Panc1 (cell line): ENCODE data around the gene CHST11. TPM values are rescaled to one million over a fixed set of nuclear protein-coding genes. Genes with fewer than 3 reads are reported as not detected.

Source experiments
- ATAC-seq: fragments of 200-7000 bp; cut with Tn5 transposase; 2 replicates; pipeline ENCODE4 v1.9.1; 2020; ENCODE audit warnings: mild to moderate bottlenecking, moderate library complexity
- BruUV-seq: library from RNA; stranded (reverse); fragments of 400-500 nt; replicated peaks from 2 replicates; lab custom pipeline; 2021; lab: Mats Ljungman, UMichigan
- CTCF ChIA-PET: fragments of 300-600 bp; sonication (Branson Sonifier 250); formaldehyde crosslinking; loops from one replicate; lab custom pipeline; 2022; ENCODE audit warnings: antibody characterized with exemption; lab: Charles Lee
- POLR2A ChIA-PET: fragments of 300-600 bp; sonication (Branson Sonifier 250); formaldehyde crosslinking; loops from one replicate; lab custom pipeline; 2022; ENCODE audit warnings: antibody characterized with exemption; lab: Charles Lee
- DNase-seq: peaks from one replicate; pipeline ENCODE4 v3.0.0-alpha.2; 2010; ENCODE audit warnings: low read depth, low spot score
- H3K27ac ChIP-seq: 2 replicates; pipeline ENCODE4 v1.5.1; 2011; ENCODE audit warnings: mild to moderate bottlenecking, low read length, inconsistent platforms
- H3K27me3 ChIP-seq: fragments of 200-500 bp; sonication (Bioruptor generic); 2 replicates; pipeline ENCODE4 v1.6.0; 2014; ENCODE audit warnings: low read length, inconsistent platforms; ENCODE audit not compliant: control insufficient read depth, insufficient read depth
- H3K36me3 ChIP-seq: fragments of 200-500 bp; sonication (Bioruptor generic); 2 replicates; pipeline ENCODE4 v1.5.1; 2014; ENCODE audit warnings: inconsistent platforms, mild to moderate bottlenecking, low read length, moderate library complexity; ENCODE audit not compliant: control insufficient read depth, insufficient read depth
- H3K4me1 ChIP-seq: 2 replicates; pipeline ENCODE4 v1.5.1; 2011; ENCODE audit warnings: inconsistent platforms, mild to moderate bottlenecking, low read length, moderate library complexity; ENCODE audit not compliant: control insufficient read depth, insufficient read depth
- H3K4me3 ChIP-seq, 2 experiments: 2 replicates each; pipeline ENCODE4 v1.5.1; 2011 to 2012; ENCODE audit warnings: low read depth in 2 of 2, low read length in 2 of 2, mild to moderate bottlenecking in 2 of 2, inconsistent platforms in 1 of 2, moderate library complexity in 1 of 2
- H3K9me3 ChIP-seq: fragments of 200-500 bp; sonication (Bioruptor generic); 2 replicates; pipeline ENCODE4 v1.5.1; 2014; ENCODE audit warnings: low read depth, mild to moderate bottlenecking, inconsistent platforms, low read length, moderate library complexity; ENCODE audit not compliant: control insufficient read depth, insufficient read depth
- POLR2AphosphoS5 ChIP-seq: IDR thresholded peaks from 2 replicates; pipeline ENCODE4 v1.6.1; 2012; ENCODE audit warnings: mild to moderate bottlenecking, low read depth, low read length, moderate library complexity
- SIN3A ChIP-seq: IDR thresholded peaks from 2 replicates; pipeline ENCODE4 v1.6.1; 2012; ENCODE audit warnings: low read depth, mild to moderate bottlenecking, low read length, moderate library complexity, borderline replicate concordance; ENCODE audit not compliant: insufficient read depth
- TCF7L2 ChIP-seq: IDR thresholded peaks from 2 replicates; pipeline ENCODE4 v1.6.1; 2011; ENCODE audit warnings: mild to moderate bottlenecking, low read depth, low read length, inconsistent platforms
- in situ Hi-C: cut with HindIII; loops from 2 replicates; pipeline ENCODE4 v1.10.0; 2016; ENCODE audit warnings: low sequenced_read_pairs, low pct_unique_long_range_greater_than_20kb
- intact Hi-C: fragments of 100-400 bp; cut with micrococcal nuclease; formaldehyde crosslinking; loops from one replicate; pipeline ENCODE4 v1.10.0; 2022; ENCODE audit not compliant: unreplicated experiment
- total RNA-seq: library from RNA; stranded (reverse); gene quantifications from one replicate; pipeline ENCODE4 v1.2.1, GENCODE V29; 2021; ENCODE audit not compliant: unreplicated experiment
- TF ChIP-seq, protein P1 (sequence below): fragments of 450-650 bp; IDR thresholded peaks from 2 replicates; pipeline ENCODE4 v1.5.1; 2017; ENCODE audit warnings: mild to moderate bottlenecking

Gene CHST11
- total RNA-seq, 1 experiment from 2014 or later, result 11.4 TPM

DNA sequence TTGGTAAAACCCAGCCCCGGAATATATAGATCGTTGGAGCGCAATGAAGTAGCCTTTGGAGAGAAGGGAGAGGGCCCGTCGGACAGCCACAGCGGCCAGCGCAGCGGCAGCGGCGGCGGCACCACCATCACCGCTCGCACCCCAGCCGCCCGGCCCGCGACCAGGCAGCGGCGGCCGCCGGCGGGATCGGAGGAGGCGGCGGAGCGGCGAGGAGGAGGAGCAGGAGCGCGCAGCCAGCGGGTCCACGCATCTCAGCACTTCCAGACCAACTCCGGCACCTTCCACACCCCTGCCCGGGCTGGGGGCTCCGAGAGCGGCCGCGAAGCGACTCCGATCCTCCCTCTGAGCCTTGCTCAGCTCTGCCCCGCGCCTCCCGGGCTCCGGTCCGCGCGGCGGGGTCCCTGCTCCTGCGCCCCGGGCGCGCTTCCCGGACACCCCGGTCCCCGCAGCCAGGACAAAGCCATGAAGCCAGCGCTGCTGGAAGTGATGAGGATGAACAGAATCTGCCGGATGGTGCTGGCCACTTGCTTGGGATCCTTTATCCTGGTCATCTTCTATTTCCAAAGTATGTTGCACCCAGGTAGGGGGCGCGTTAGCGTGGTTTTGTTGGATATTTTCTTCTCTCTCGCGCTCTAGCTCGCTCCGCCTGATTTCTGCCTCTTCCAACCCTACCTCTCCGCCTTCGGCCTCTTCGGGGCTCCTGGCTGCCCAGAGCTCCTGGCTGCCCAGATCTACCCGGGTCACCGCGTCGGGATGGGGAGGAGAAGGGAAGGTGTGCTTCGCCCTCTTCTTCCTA, 400 bp downstream of the CHST11 start:
- H3K4me1 ChIP-seq, result peaks cover 11% of the 10 kb centered on the region
- intact Hi-C loops, result no loop called here
- no peaks in the 10 kb centered on the region for H3K9me3 ChIP-seq
- TSS peak; percentile 76 for BruUV-seq
- peak overlapping the region; percentile 78 for H3K27ac ChIP-seq
- H3K4me3 ChIP-seq, result peak overlapping the region; percentile 55 to 61
- ATAC-seq, result peak; percentile 66
- DNase-seq, result no peak
- H3K36me3 ChIP-seq, result no peaks in the 10 kb centered on the region
- TF ChIP-seq, protein P1, sequence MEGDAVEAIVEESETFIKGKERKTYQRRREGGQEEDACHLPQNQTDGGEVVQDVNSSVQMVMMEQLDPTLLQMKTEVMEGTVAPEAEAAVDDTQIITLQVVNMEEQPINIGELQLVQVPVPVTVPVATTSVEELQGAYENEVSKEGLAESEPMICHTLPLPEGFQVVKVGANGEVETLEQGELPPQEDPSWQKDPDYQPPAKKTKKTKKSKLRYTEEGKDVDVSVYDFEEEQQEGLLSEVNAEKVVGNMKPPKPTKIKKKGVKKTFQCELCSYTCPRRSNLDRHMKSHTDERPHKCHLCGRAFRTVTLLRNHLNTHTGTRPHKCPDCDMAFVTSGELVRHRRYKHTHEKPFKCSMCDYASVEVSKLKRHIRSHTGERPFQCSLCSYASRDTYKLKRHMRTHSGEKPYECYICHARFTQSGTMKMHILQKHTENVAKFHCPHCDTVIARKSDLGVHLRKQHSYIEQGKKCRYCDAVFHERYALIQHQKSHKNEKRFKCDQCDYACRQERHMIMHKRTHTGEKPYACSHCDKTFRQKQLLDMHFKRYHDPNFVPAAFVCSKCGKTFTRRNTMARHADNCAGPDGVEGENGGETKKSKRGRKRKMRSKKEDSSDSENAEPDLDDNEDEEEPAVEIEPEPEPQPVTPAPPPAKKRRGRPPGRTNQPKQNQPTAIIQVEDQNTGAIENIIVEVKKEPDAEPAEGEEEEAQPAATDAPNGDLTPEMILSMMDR, result peak; percentile 69
- no peak for TF ChIP-seq TCF7L2
- ChIA-PET POLR2A (no interaction called here), CTCF (interaction anchor here (0.6 to 0.7 kb wide), 3 partner anchors 70 to 210 kb away, joined by 3 to 14 read pairs (median 8); no protein-coding TSS in a partner anchor)
- peaks cover 6% of the 10 kb centered on the region; the same call in 1 of the 2 replicates for H3K27me3 ChIP-seq
- in situ Hi-C loops, result no loop called here

GRCh38 chr12:104457746-104458693, 1.3 kb downstream of the CHST11 start:
- Histone ChIP-seq H3K4me1 (peaks cover 13% of the 10 kb centered on the region), H3K36me3 (no peaks in the 10 kb centered on the region), H3K4me3 (peak overlapping the region; percentile 55 to 61), H3K27me3 (peaks cover 6% of the 10 kb centered on the region; the same call in 1 of the 2 replicates), H3K9me3 (no peaks in the 10 kb centered on the region), H3K27ac (peak overlapping the region; percentile 78)
- in situ Hi-C loops, result no loop called here
- ChIA-PET CTCF (interaction anchor here (0.7 kb wide), 2 partner anchors 135 to 209 kb away, joined by 8 to 14 read pairs; no protein-coding TSS in a partner anchor), POLR2A (no interaction called here)
- TF ChIP-seq TCF7L2 (peak; percentile 87), POLR2AphosphoS5 (no peak), SIN3A (no peak; the same call in 1 of the 2 replicates)
- TF ChIP-seq, protein P1, result no peak
- intact Hi-C loops, result no loop called here
- BruUV-seq, result no TSS peak
- peak; percentile 33 for ATAC-seq
- no peak for DNase-seq
